Measurements from ENCODE around the gene GTF2A2. TPM values are rescaled to one million over a fixed set of nuclear protein-coding genes. Genes with fewer than 3 reads are reported as not detected.
"Not testable (repeated sequence)": the region's sequence is repeated elsewhere in the genome, so short reads cannot be mapped to it uniquely, and the experiment has no call there.

Gene GTF2A2
- total RNA-seq, 6 experiments from 2014 or later, result 16.9 to 46.9 (median 36.6) TPM

GRCh38 chr15:59654046-59654445 lies 3.3 kb downstream of the GTF2A2 start:
- ATAC-seq, result no peak
- no peak for DNase-seq
- intact Hi-C loops (cut with DNase I), result no loop called here
- peaks cover 0 to 30% (median 3%) of the 10 kb centered on the region in 4 donors for H3K36me3 ChIP-seq
- H3K27me3 ChIP-seq, result no peaks in the 10 kb centered on the region
- no peak overlapping the region for H3K4me3 ChIP-seq
- TF ChIP-seq CTCF (IDR thresholded peaks at IDR 0.05), result no peak
- no peak for TF ChIP-seq POLR2A (IDR thresholded peaks at IDR 0.05)
- no peak overlapping the region for H3K27ac ChIP-seq
- WGBS (ENCODE audit: insufficient coverage, low coverage, low lambda C conversion rate, missing lambda C conversion rate), result 100% methylated on average over 1 of the region's 1 CpG
- peaks cover 0 to 19% (median 8%) of the 10 kb centered on the region in 4 donors for H3K4me1 ChIP-seq
- no peaks in the 10 kb centered on the region for H3K9me3 ChIP-seq

- H3K27ac ChIP-seq, result no peak overlapping the region
Measured at GRCh38 chr15:59649603-59650002, 7.7 kb downstream of the GTF2A2 start.

GRCh38 chr15:59647085-59647484 lies 10.2 kb downstream of the GTF2A2 start:
- intact Hi-C loops (cut with DNase I), result no loop called here
- peaks cover 0 to 39% (median 7%) of the 10 kb centered on the region in 4 donors for H3K36me3 ChIP-seq
- ATAC-seq, result no peak

More at GRCh38 chr15:59649603-59650002, 7.7 kb downstream of the GTF2A2 start:
- no peak for DNase-seq
- H3K36me3 ChIP-seq, result peaks cover 0 to 44% (median 7%) of the 10 kb centered on the region in 4 donors
- H3K4me3 ChIP-seq, result no peak overlapping the region
- no peaks in the 10 kb centered on the region for H3K9me3 ChIP-seq
- intact Hi-C loops (cut with DNase I), result no loop called here
- ATAC-seq, result no peak
- TF ChIP-seq POLR2A (IDR thresholded peaks at IDR 0.05), result no peak
- TF ChIP-seq CTCF (IDR thresholded peaks at IDR 0.05), result no peak
- no peaks in the 10 kb centered on the region for H3K4me1 ChIP-seq
- no peaks in the 10 kb centered on the region for H3K27me3 ChIP-seq

GRCh38 chr15:59646277-59646676 lies 11.0 kb downstream of the GTF2A2 start:
- no peak for TF ChIP-seq POLR2A (IDR thresholded peaks at IDR 0.05)
- TF ChIP-seq CTCF (IDR thresholded peaks at IDR 0.05), result no peak
- H3K27ac ChIP-seq, result no peak overlapping the region
- peaks cover 0 to 38% (median 5%) of the 10 kb centered on the region in 4 donors for H3K36me3 ChIP-seq
- intact Hi-C loops (cut with DNase I), result no loop called here
- H3K27me3 ChIP-seq, result no peaks in the 10 kb centered on the region
- DNase-seq (no peak), ATAC-seq (no peak)
- 93% methylated on average over 1 of the region's 1 CpG for WGBS (ENCODE audit: insufficient coverage, low coverage, low lambda C conversion rate, missing lambda C conversion rate)
- no peak overlapping the region for H3K4me3 ChIP-seq
- H3K9me3 ChIP-seq, result no peaks in the 10 kb centered on the region
- no peaks in the 10 kb centered on the region for H3K4me1 ChIP-seq

More at GRCh38 chr15:59647085-59647484, 10.2 kb downstream of the GTF2A2 start:
- Histone ChIP-seq H3K4me1 (no peaks in the 10 kb centered on the region), H3K27ac (no peak overlapping the region), H3K27me3 (no peaks in the 10 kb centered on the region), H3K4me3 (no peak overlapping the region), H3K9me3 (no peaks in the 10 kb centered on the region)
- 33% methylated on average over 1 of the region's 1 CpG for WGBS (ENCODE audit: insufficient coverage, low coverage, low lambda C conversion rate, missing lambda C conversion rate)
- TF ChIP-seq CTCF (IDR thresholded peaks at IDR 0.05) (no peak), POLR2A (IDR thresholded peaks at IDR 0.05) (no peak)
- DNase-seq, result no peak

- H3K27ac ChIP-seq; H3K4me1 ChIP-seq; intact Hi-C loops (cut with DNase I); H3K27me3 ChIP-seq; H3K4me3 ChIP-seq; DNase-seq; H3K9me3 ChIP-seq; ATAC-seq: not testable (repeated sequence)
- WGBS (ENCODE audit: insufficient coverage, low coverage, low lambda C conversion rate, missing lambda C conversion rate), result 96% methylated on average over 5 of the region's 9 CpGs
- peaks cover 0 to 38% (median 4%) of the 10 kb centered on the region in 4 donors for H3K36me3 ChIP-seq
Measured at GRCh38 chr15:59645812-59646211, 11.5 kb downstream of the GTF2A2 start.

Data from right lobe of liver (tissue), 6 donors.